NCI-H345 treated with DMSO at 0.1 percent for 48 hours (cell line): ENCODE measurements around the gene ACVRL1.
A peak's percentile ranks its signal among the peaks of the same experiment; 100 is the strongest.

Source experiments
- DNase-seq: peaks from one replicate; lab custom pipeline; 2025; ENCODE audit not compliant: unreplicated experiment; lab: John Stamatoyannopoulos, UW

The ACVRL1 gene

DNA sequence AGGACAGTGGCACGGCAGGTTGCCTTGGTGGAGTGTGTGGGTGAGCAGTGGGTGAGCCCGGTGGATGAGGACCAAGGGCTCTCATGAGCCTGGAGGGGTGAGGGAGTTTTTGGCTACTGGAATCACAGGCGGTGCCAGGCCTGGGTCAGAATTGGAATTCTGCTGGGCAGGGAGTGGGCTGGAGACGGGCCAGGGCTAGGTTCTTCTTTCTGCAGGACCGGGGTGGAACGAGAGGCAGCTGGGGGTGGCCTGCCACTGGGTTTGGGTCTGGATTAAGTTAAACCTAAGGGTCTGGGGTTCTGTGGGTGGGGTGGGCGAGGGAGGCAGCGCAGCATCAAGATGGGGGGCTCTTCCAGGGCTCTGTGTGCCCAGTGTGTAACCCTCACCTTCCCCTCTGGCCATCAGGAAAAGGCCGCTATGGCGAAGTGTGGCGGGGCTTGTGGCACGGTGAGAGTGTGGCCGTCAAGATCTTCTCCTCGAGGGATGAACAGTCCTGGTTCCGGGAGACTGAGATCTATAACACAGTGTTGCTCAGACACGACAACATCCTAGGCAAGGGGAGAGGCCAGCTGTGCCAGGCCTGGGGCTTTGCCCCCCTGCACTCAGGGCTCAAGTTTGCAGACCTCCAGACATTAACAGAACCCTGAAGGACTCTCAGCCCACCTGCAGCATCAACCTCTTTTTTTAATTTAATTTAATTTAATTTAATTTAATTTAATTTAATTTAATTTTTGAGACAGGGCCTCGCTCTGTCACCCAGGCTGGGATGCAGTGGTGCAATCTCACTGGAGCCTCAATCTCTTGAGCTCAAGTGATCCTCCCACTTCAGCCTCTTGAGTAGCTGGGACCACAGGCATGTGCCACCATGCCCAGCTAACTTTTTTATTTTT lies 7.0 kb downstream of the ACVRL1 start:
- DNase-seq, result no peak

DNA sequence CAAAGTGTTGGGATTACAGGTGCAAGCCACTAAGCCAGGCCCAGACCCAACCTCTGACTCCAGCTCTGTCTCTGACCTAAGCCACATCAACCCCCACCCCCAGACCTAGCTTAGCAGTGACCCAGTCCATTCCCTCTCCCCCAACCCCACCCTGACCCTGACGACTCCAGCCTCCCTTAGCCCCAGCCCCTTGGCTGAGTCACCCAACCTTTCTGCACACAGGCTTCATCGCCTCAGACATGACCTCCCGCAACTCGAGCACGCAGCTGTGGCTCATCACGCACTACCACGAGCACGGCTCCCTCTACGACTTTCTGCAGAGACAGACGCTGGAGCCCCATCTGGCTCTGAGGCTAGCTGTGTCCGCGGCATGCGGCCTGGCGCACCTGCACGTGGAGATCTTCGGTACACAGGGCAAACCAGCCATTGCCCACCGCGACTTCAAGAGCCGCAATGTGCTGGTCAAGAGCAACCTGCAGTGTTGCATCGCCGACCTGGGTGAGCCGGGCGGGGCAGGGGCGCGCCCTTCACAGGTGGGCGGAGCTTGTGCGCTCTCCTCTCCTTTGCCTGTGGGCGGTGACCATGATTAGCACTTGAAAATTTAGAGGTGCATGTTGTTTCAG lies 7.8 kb downstream of the ACVRL1 start:
- DNase-seq, result no peak

DNA sequence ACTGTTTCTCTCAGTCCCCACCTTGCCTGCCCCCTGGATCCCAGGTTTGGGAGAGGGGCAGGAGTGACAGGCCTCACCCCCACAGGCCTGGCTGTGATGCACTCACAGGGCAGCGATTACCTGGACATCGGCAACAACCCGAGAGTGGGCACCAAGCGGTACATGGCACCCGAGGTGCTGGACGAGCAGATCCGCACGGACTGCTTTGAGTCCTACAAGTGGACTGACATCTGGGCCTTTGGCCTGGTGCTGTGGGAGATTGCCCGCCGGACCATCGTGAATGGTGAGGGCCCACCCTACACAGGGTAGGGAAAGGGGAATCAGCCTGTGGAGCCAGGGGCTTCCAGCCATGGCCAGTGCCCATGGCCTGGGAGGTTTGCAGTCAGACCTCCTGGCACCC lies 8.6 kb downstream of the ACVRL1 start:
- no peak for DNase-seq

GRCh38 chr12:51917041-51917590 lies 9.8 kb downstream of the ACVRL1 start:
- no peak for DNase-seq

- DNase-seq, result no peak
These were observed 10.6 kb downstream of the ACVRL1 start for GRCh38 chr12:51917746-51918453.

GRCh38 chr12:51920046-51920445 lies 12.7 kb downstream of the ACVRL1 start:
- DNase-seq, result no peak

DNA sequence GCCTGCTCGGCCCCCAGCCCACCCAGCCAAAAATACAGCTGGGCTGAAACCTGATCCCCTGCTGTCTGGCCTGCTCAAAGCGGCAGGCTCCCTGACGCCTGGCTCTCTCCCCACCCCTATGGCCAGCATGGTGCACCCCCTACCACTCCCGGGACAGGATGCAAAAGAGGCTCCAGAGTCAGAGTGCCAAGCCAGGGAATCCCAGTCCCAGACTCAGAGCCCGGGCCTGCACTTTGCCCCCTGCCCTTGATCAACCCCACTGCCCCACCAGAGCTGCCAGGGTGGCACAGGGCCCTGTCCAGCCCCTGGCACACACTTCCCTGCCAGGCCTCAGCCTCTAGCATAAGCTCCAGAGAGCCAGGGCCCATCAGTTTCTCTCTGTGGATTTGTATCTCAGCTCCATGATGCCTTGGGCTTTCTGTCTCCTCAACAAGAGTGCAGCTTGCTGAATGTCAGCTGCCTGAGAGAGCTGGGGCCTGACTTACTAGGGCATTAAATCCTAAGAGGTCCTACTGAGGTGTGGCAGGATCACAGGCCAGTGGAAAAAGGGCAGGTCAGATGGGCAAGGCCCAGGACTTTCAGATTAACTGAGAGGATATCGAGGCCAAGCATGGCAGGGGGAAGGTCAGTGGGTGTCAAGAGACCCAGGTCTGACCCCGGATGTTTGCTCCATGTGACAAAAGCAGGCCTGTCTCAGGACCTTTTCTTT lies 13.9 kb downstream of the ACVRL1 start:
- no peak for DNase-seq

DNA sequence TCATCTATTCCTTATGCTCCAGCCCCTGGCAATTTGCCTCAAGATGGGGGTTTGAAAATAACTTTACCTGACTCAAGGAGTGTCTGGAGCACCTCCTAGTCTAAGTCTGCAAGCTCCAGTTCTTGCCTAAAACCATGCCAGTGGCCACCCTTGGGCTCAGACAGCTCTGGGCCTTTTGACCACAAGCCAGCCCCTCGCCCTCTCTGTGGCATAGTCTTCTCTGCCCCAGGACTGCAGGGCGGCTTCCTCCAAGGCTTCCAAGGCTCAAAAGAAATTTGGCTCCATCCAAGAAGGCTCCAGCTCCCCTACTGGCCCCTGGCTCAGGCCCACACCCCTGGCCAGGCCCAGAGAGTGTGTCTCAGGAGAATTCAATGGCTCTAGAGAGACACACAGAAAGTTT lies 14.8 kb downstream of the ACVRL1 start:
- no peak for DNase-seq

DNA sequence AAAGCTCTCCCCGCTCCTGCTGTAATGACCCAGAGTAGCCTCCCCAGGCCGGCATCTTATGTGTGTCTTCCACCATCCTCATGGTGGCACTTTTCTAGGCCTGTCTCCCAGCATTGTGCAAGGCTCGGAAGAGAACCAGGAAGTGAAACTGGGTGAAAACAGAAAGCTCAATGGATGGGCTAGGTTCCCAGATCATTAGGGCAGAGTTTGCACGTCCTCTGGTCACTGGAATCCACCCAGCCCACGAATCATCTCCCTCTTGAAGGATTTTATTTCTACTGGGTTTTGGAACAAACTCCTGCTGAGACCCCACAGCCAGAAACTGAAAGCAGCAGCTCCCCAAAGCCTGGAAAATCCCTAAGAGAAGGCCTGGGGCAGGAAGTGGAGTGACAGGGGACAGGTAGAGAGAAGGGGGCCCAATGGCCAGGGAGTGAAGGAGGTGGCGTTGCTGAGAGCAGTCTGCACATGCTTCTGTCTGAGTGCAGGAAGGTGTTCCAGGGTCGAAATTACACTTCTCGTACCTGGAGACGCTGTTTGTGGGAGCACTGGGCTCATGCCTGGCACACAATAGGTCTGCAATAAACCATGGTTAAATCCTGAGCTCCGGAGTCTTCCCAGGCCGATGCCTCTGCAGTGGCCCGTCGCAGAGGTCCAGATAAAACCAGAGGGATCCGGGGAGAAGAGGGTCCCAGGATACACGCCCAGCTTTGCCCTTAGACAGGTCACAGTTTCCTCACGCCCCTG lies 15.6 kb downstream of the ACVRL1 start:
- no peak for DNase-seq

DNA sequence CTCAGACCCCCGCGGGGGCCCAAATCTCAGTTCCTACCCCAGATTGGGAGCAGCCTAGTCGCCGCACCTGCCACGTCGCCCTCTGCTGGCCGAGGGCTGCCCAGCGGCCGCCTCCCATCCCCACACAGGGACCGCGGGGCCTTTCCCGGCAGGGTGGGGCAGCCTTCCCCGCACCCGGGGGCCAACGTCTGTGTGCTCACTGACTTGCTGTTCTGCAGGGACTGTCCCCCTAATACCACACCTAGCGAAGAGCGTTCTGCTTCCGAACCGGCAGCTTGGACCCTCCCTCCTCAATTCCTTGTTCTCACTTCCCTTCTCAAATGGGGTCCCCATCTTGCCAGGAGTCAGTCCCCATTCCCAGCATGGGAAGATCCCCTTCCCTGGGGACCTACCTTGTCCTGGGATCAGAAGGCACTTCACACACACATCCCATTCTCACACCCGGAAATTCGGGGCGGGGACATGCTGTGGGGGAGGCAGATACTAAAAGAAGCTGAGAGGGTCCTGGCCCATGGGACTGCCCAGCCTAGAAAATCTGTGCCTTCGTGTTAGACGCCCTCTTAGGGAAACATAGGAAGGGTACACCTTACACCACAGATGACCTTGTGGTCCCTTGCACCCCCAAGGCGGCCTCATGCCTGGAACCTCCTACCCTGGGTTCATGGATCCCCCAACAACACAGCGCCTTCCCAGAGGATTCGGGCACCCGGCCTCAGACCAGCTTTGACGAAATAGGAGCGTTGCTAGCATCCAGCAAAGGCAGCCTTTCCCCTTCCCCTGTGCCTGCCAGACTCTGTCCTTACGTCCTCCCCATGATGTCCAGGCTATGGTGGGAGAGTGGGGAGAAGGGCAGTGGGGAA lies 16.4 kb downstream of the ACVRL1 start:
- DNase-seq, result no peak

DNA sequence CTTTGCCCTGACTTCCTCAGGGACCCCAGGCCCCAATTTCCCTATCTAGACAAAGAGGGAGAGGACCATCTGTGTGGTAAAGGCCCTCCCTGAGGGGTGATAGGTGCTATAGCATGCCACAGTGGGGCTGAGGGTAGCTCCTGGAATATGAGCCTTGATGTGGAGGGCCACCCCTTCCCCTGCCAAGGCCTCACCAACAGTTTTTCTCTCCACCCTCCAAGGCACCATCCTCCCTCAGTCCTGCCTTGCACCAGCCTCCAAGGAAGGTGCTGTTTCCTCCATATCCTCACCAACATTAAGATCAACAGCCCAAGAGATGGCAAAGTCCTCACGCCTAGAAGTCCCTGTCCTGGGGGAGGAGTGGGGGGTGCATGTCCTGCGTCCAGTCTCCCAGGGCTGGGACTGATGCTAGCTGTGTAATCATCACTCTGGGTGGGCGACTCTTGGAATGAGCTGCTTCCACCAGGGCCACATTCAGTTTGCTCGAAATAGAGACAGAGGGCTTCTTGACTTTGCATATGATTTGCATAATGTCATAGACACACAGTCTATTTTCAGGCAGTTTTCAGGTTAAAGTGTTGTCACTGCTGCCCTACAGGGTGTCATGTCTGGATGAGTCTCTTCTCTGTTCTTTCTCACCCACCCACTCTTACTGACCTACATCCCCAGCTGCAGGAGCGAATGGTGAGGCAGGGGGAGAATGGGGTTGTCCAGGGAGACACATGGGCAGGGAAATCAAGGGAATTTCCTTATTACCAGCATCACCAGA lies 17.4 kb downstream of the ACVRL1 start:
- DNase-seq, result no peak

- DNase-seq, result no peak
These were observed 18.2 kb downstream of the ACVRL1 start for GRCh38 chr12:51925346-51926063.

DNA sequence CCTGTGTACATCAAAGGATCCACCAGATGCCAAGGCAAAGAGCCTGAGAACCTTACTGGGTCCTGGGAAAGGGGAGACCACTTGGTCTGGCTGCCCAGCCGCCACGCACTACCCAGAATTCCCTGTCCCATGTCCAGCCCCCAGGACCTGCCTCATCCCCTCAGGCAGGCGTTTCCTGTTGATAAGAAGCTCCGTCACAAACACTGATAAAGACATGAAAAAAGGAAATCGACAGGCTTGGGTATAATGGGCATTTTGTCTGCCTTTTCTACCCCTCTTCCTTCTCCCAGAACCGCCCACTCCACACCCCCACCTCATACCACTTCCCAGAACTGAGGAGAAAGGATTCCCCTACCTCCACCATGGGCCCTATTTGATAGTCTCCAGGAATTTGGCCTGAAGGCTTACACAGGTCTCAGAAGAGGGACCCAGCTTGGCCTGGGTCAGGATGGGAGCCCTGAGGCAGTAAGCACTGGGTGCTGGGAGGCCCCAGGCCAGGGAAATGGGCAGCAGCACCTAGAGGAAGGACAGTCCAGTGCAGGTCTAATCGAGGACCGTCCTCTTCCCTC lies 18.8 kb downstream of the ACVRL1 start:
- no peak for DNase-seq

DNA sequence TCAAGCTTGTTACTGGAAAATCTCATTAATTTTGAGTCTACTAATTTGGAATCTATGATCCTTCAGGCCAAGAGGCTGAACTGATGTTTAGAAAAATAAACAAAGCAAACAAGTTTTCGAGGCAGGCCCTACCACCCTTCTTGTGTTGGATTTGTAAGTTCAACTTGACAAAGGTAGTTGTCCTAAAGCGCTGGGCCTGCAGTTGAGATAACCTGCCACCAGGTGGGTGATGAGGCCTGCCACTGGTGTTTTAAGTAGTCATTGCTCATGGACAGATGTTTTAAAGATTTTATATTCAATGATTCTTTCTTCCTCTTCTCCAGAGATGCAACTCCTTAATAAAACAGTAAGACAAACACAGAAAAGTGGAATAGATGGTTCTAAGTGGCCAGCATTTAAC lies 19.4 kb downstream of the ACVRL1 start:
- peak; percentile 2 for DNase-seq

GRCh38 chr12:51932218-51933076 lies 25.1 kb downstream of the ACVRL1 start:
- no peak for DNase-seq

- no peak for DNase-seq
These were observed 26.8 kb downstream of the ACVRL1 start for GRCh38 chr12:51934080-51934479.

- DNase-seq, result no peak
These were observed 30.6 kb downstream of the ACVRL1 start for GRCh38 chr12:51937926-51938325.
